GM13976 (cell line): ENCODE measurements around the gene COTL1.

ENCODE experiments used
- DNase-seq: peaks from one replicate; pipeline ENCODE4 v3.0.0; 2012; ENCODE audit warnings: low spot score
- CTCF ChIP-seq: IDR thresholded peaks from 2 replicates; pipeline ENCODE4 v1.5.1; 2012; ENCODE audit warnings: borderline replicate concordance, mild to moderate bottlenecking; ENCODE audit not compliant: insufficient read depth; ENCODE audit errors: extremely low read depth, missing control alignments, control extremely low read depth
- in situ Hi-C: fragments of 300-500 bp; cut with MboI; formaldehyde crosslinking; loops from one replicate; pipeline ENCODE4 v1.12.0; 2022; ENCODE audit warnings: low sequenced_read_pairs, mixed read lengths, inconsistent platforms; ENCODE audit not compliant: unreplicated experiment

The COTL1 gene

GRCh38 chr16:84546669-84547545 lies 71.0 kb downstream of the COTL1 start:
- TF ChIP-seq CTCF = no peak
- in situ Hi-C loops = no loop called here
- no peak for DNase-seq

- TF ChIP-seq CTCF = no peak
- DNase-seq = no peak
- in situ Hi-C loops = no loop called here
Observed at GRCh38 chr16:84545114-84545737, 72.7 kb downstream of the COTL1 start.

GRCh38 chr16:84544031-84544773 lies 73.7 kb downstream of the COTL1 start:
- no peak for TF ChIP-seq CTCF
- in situ Hi-C loops = no loop called here
- DNase-seq = no peak

GRCh38 chr16:84543253-84543652 lies 74.6 kb downstream of the COTL1 start:
- DNase-seq = no peak
- no peak for TF ChIP-seq CTCF
- in situ Hi-C loops = no loop called here

GRCh38 chr16:84541999-84542817 lies 75.7 kb downstream of the COTL1 start:
- TF ChIP-seq CTCF = no peak
- DNase-seq = no peak
- in situ Hi-C loops = no loop called here

- DNase-seq = no peak
- in situ Hi-C loops = no loop called here
- TF ChIP-seq CTCF = no peak
Observed at GRCh38 chr16:84540194-84540593, 77.7 kb downstream of the COTL1 start.
